Stimulated activated CD8-positive, alpha-beta memory T cell treated with anti-CD3 and anti-CD28 coated beads, Interleukin-15, amount 100 ng/mL, for 24 hours (primary cell): ENCODE results near the gene C15orf40.
"Not testable (repeated sequence)": the region's sequence is repeated elsewhere in the genome, so short reads cannot be mapped to it uniquely, and the experiment has no call there.

Source experiments
- DNase-seq: peaks from one replicate; pipeline ENCODE4 v3.0.0-alpha.2; 2020; ENCODE audit warnings: low read depth

The C15orf40 gene

GRCh38 chr15:82951472-82952157 is 59.8 kb downstream of the C15orf40 start:
- DNase-seq: no peak

- no peak for DNase-seq
These were observed 60.6 kb downstream of the C15orf40 start for GRCh38 chr15:82950746-82951370.

- no peak for DNase-seq
These were observed 61.1 kb downstream of the C15orf40 start for GRCh38 chr15:82950295-82950694.

- no peak for DNase-seq
These were observed 65.2 kb downstream of the C15orf40 start for GRCh38 chr15:82946155-82946701.

- DNase-seq: no peak
These were observed 66.1 kb downstream of the C15orf40 start for GRCh38 chr15:82945326-82945725.

GRCh38 chr15:82944821-82945220 is 66.6 kb downstream of the C15orf40 start:
- DNase-seq: no peak

GRCh38 chr15:82944056-82944455 is 67.4 kb downstream of the C15orf40 start:
- no peak for DNase-seq

GRCh38 chr15:82943176-82943575 is 68.3 kb downstream of the C15orf40 start:
- DNase-seq: no peak

- no peak for DNase-seq
These were observed 68.7 kb downstream of the C15orf40 start for GRCh38 chr15:82942691-82943090.

GRCh38 chr15:82939678-82940077 is 71.8 kb downstream of the C15orf40 start:
- not testable (repeated sequence) for DNase-seq
